ENCODE results near the gene UPK1B.

Gene UPK1B

GRCh38 chr3:119236756-119237155 lies 63.4 kb downstream of the UPK1B start:
- H2AFZ ChIP-seq (ENCODE audit: low read depth, low read length): no peak overlapping the region
- no peak overlapping the region for H3K9ac ChIP-seq (ENCODE audit: low read length)
- peaks cover 30% of the 10 kb centered on the region for H3K79me2 ChIP-seq (ENCODE audit: low read length)
- H3K4me1 ChIP-seq (ENCODE audit: low read length): peaks cover 24% of the 10 kb centered on the region
- no peaks in the 10 kb centered on the region for H3K9me3 ChIP-seq (ENCODE audit: insufficient read depth, low read length)
- TF ChIP-seq CTCF (IDR thresholded peaks at IDR 0.05; ENCODE audit: low read depth, low read length) (no peak), EZH2phosphoT487 (IDR thresholded peaks at IDR 0.05; ENCODE audit: low read depth) (no peak)
- no peaks in the 10 kb centered on the region; the same call in 1 of the 2 replicates for H4K20me1 ChIP-seq (ENCODE audit: insufficient read depth, low read length)
- H3K27ac ChIP-seq (ENCODE audit: low read length): no peak overlapping the region
- H3K27me3 ChIP-seq (ENCODE audit: low read depth, low read length): no peaks in the 10 kb centered on the region
- H3K4me2 ChIP-seq (ENCODE audit: low read length): no peak overlapping the region
- peaks cover 38% of the 10 kb centered on the region for H3K36me3 ChIP-seq (replicated peaks; ENCODE audit: low read depth, low read length)
- H3K4me3 ChIP-seq (ENCODE audit: low read length): no peak overlapping the region

GRCh38 chr3:119237299-119237698 lies 63.9 kb downstream of the UPK1B start:
- no peak for TF ChIP-seq CTCF (IDR thresholded peaks at IDR 0.05; ENCODE audit: low read depth, low read length)
- TF ChIP-seq EZH2phosphoT487 (IDR thresholded peaks at IDR 0.05; ENCODE audit: low read depth): no peak
- H3K4me2 ChIP-seq (ENCODE audit: low read length): no peak overlapping the region
- H3K79me2 ChIP-seq (ENCODE audit: low read length): peaks cover 30% of the 10 kb centered on the region
- H3K27ac ChIP-seq (ENCODE audit: low read length): no peak overlapping the region
- H3K27me3 ChIP-seq (ENCODE audit: low read depth, low read length): no peaks in the 10 kb centered on the region
- H3K4me1 ChIP-seq (ENCODE audit: low read length): peaks cover 24% of the 10 kb centered on the region
- H3K36me3 ChIP-seq (replicated peaks; ENCODE audit: low read depth, low read length): peaks cover 33% of the 10 kb centered on the region
- H3K4me3 ChIP-seq (ENCODE audit: low read length): no peak overlapping the region
- H2AFZ ChIP-seq (ENCODE audit: low read depth, low read length): no peak overlapping the region
- H4K20me1 ChIP-seq (ENCODE audit: insufficient read depth, low read length): no peaks in the 10 kb centered on the region; the same call in 1 of the 2 replicates
- H3K9me3 ChIP-seq (ENCODE audit: insufficient read depth, low read length): no peaks in the 10 kb centered on the region
- no peak overlapping the region for H3K9ac ChIP-seq (ENCODE audit: low read length)

- no peak overlapping the region for H3K27ac ChIP-seq (ENCODE audit: low read length)
- no peaks in the 10 kb centered on the region for H3K27me3 ChIP-seq (ENCODE audit: low read depth, low read length)
- H3K79me2 ChIP-seq (ENCODE audit: low read length): peaks cover 30% of the 10 kb centered on the region
- H2AFZ ChIP-seq (ENCODE audit: low read depth, low read length): no peak overlapping the region
- peaks cover 24% of the 10 kb centered on the region for H3K4me1 ChIP-seq (ENCODE audit: low read length)
- peaks cover 27% of the 10 kb centered on the region for H3K36me3 ChIP-seq (replicated peaks; ENCODE audit: low read depth, low read length)
- H3K4me2 ChIP-seq (ENCODE audit: low read length): peak overlapping the region; percentile 100; the same call in 1 of the 2 replicates
- H3K9me3 ChIP-seq (ENCODE audit: insufficient read depth, low read length): no peaks in the 10 kb centered on the region
- H3K9ac ChIP-seq (ENCODE audit: low read length): no peak overlapping the region
- TF ChIP-seq CTCF (IDR thresholded peaks at IDR 0.05; ENCODE audit: low read depth, low read length) (no peak), EZH2phosphoT487 (IDR thresholded peaks at IDR 0.05; ENCODE audit: low read depth) (no peak)
- no peak overlapping the region for H3K4me3 ChIP-seq (ENCODE audit: low read length)
- no peaks in the 10 kb centered on the region; the same call in 1 of the 2 replicates for H4K20me1 ChIP-seq (ENCODE audit: insufficient read depth, low read length)
Observed at GRCh38 chr3:119238363-119238762, 65.0 kb downstream of the UPK1B start.

GRCh38 chr3:119239206-119239820 lies 65.9 kb downstream of the UPK1B start:
- H3K36me3 ChIP-seq (replicated peaks; ENCODE audit: low read depth, low read length): peaks cover 25% of the 10 kb centered on the region
- no peaks in the 10 kb centered on the region for H4K20me1 ChIP-seq (ENCODE audit: insufficient read depth, low read length)
- peaks cover 24% of the 10 kb centered on the region for H3K4me1 ChIP-seq (ENCODE audit: low read length)
- TF ChIP-seq EZH2phosphoT487 (IDR thresholded peaks at IDR 0.05; ENCODE audit: low read depth): no peak
- no peak for TF ChIP-seq CTCF (IDR thresholded peaks at IDR 0.05; ENCODE audit: low read depth, low read length)
- no peaks in the 10 kb centered on the region for H3K9me3 ChIP-seq (ENCODE audit: insufficient read depth, low read length)
- peaks cover 30% of the 10 kb centered on the region for H3K79me2 ChIP-seq (ENCODE audit: low read length)
- no peak overlapping the region for H3K27ac ChIP-seq (ENCODE audit: low read length)
- H3K4me2 ChIP-seq (ENCODE audit: low read length): peak overlapping the region; percentile 100
- peak overlapping the region; percentile 80 for H3K9ac ChIP-seq (ENCODE audit: low read length)
- no peak overlapping the region for H2AFZ ChIP-seq (ENCODE audit: low read depth, low read length)
- no peaks in the 10 kb centered on the region for H3K27me3 ChIP-seq (ENCODE audit: low read depth, low read length)
- peak overlapping the region; percentile 87 for H3K4me3 ChIP-seq (ENCODE audit: low read length)

All from OCI-LY3 (cell line).